Endothelial cell (in vitro differentiated cells): Measurements from ENCODE around the gene MORF4L1. TPM values are rescaled to one million over a fixed set of nuclear protein-coding genes. Genes with fewer than 3 reads are reported as not detected.

Experiments
- DNase-seq: peaks from one replicate; pipeline ENCODE4 v3.0.0; 2021; ENCODE audit warnings: low spot score
- H3K27ac Mint-ChIP-seq: one replicate; pipeline ENCODE4 v1.8.0; 2021; ENCODE audit warnings: mixed read lengths, inconsistent platforms; ENCODE audit not compliant: unreplicated experiment
- H3K27me3 Mint-ChIP-seq: one replicate; pipeline ENCODE4 v1.8.0; 2021; ENCODE audit warnings: mild to moderate bottlenecking, moderate library complexity, mixed read lengths, inconsistent platforms; ENCODE audit not compliant: unreplicated experiment
- H3K36me3 Mint-ChIP-seq: one replicate; pipeline ENCODE4 v1.8.0; 2021; ENCODE audit warnings: mild to moderate bottlenecking, low read depth, mixed read lengths, inconsistent platforms; ENCODE audit not compliant: unreplicated experiment
- H3K4me1 Mint-ChIP-seq: one replicate; pipeline ENCODE4 v1.8.0; 2021; ENCODE audit warnings: mild to moderate bottlenecking, mixed read lengths, inconsistent platforms; ENCODE audit not compliant: unreplicated experiment
- H3K4me3 Mint-ChIP-seq: one replicate; pipeline ENCODE4 v1.8.0; 2021; ENCODE audit warnings: mild to moderate bottlenecking, mixed read lengths, inconsistent platforms; ENCODE audit not compliant: unreplicated experiment
- H3K9me3 Mint-ChIP-seq: one replicate; pipeline ENCODE4 v1.8.0; 2021; ENCODE audit warnings: mixed read lengths, inconsistent platforms; ENCODE audit not compliant: unreplicated experiment
- CTCF ChIP-seq: fragments of 200-600 bp; sonication (generic); IDR thresholded peaks from one replicate; pipeline ENCODE4 v1.5.0; 2021; ENCODE audit warnings: antibody characterized with exemption; ENCODE audit not compliant: unreplicated experiment
- total RNA-seq: library from RNA; stranded (reverse); fragmentation: NEBNext Ultra II Directional; extraction: Animal tissue kit (Norgen Biotek cat#: 25700); gene quantifications from one replicate; pipeline ENCODE4 v1.2.1, GENCODE V29; 2021; ENCODE audit not compliant: unreplicated experiment

Gene MORF4L1
- total RNA-seq, 1 donor from 2014 or later, result 347 TPM

- no peaks in the 10 kb centered on the region for H3K27me3 Mint-ChIP-seq
- peaks cover 8% of the 10 kb centered on the region for H3K36me3 Mint-ChIP-seq
- no peak for DNase-seq
- H3K27ac Mint-ChIP-seq, result no peak overlapping the region
- no peaks in the 10 kb centered on the region for H3K9me3 Mint-ChIP-seq
- peaks cover 10% of the 10 kb centered on the region for H3K4me1 Mint-ChIP-seq
- H3K4me3 Mint-ChIP-seq, result no peak overlapping the region
- no peak for TF ChIP-seq CTCF
Measured at GRCh38 chr15:78916088-78916487, 43.4 kb downstream of the MORF4L1 start.

- Mint-ChIP-seq H3K4me3 (no peak overlapping the region), H3K27ac (no peak overlapping the region), H3K4me1 (no peaks in the 10 kb centered on the region), H3K9me3 (no peaks in the 10 kb centered on the region), H3K36me3 (peaks cover 11% of the 10 kb centered on the region), H3K27me3 (peaks cover 2% of the 10 kb centered on the region)
- TF ChIP-seq CTCF, result no peak
- no peak for DNase-seq
Measured at GRCh38 chr15:78917888-78918287, 45.2 kb downstream of the MORF4L1 start.

- Mint-ChIP-seq H3K36me3 (peaks cover 10% of the 10 kb centered on the region), H3K27ac (no peak overlapping the region), H3K4me3 (no peak overlapping the region), H3K4me1 (no peaks in the 10 kb centered on the region), H3K27me3 (peaks cover 3% of the 10 kb centered on the region), H3K9me3 (no peaks in the 10 kb centered on the region)
- no peak for DNase-seq
- TF ChIP-seq CTCF, result no peak
Measured at GRCh38 chr15:78921517-78921916, 48.8 kb downstream of the MORF4L1 start.

GRCh38 chr15:78921940-78922339 is 49.2 kb downstream of the MORF4L1 start:
- Mint-ChIP-seq H3K4me1 (no peaks in the 10 kb centered on the region), H3K36me3 (peaks cover 10% of the 10 kb centered on the region), H3K27ac (no peak overlapping the region), H3K4me3 (no peak overlapping the region), H3K9me3 (no peaks in the 10 kb centered on the region), H3K27me3 (peaks cover 3% of the 10 kb centered on the region)
- DNase-seq, result no peak
- no peak for TF ChIP-seq CTCF

GRCh38 chr15:78922527-78922926 is 49.8 kb downstream of the MORF4L1 start:
- H3K36me3 Mint-ChIP-seq, result peaks cover 9% of the 10 kb centered on the region

More at GRCh38 chr15:78922527-78922926, 49.8 kb downstream of the MORF4L1 start:
- H3K4me1 Mint-ChIP-seq, result no peaks in the 10 kb centered on the region
- TF ChIP-seq CTCF, result no peak
- no peaks in the 10 kb centered on the region for H3K9me3 Mint-ChIP-seq
- H3K4me3 Mint-ChIP-seq, result no peak overlapping the region
- DNase-seq, result no peak
- H3K27ac Mint-ChIP-seq, result no peak overlapping the region
- peaks cover 3% of the 10 kb centered on the region for H3K27me3 Mint-ChIP-seq
